ENCODE data around the gene PCDHGA8.
"Not testable (repeated sequence)": the region's sequence is repeated elsewhere in the genome, so short reads cannot be mapped to it uniquely, and the experiment has no call there.

The PCDHGA8 gene

DNA sequence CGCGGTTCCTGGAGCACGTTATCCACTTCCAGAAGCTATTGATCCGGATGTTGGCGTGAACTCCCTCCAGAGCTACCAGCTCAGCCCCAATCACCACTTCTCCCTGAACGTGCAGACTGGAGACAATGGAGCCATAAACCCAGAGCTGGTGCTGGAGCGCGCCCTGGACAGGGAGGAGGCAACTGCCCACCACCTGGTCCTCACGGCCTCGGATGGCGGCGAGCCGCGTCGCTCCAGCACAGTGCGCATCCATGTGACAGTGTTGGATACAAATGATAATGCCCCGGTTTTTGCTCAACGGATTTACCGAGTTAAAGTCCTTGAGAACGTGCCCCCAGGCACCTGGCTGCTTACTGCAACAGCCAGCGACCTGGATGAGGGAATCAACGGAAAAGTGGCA is 11.0 kb downstream of the PCDHGA8 start:
- DNase-seq (ENCODE audit: low spot score), result no peak

DNA sequence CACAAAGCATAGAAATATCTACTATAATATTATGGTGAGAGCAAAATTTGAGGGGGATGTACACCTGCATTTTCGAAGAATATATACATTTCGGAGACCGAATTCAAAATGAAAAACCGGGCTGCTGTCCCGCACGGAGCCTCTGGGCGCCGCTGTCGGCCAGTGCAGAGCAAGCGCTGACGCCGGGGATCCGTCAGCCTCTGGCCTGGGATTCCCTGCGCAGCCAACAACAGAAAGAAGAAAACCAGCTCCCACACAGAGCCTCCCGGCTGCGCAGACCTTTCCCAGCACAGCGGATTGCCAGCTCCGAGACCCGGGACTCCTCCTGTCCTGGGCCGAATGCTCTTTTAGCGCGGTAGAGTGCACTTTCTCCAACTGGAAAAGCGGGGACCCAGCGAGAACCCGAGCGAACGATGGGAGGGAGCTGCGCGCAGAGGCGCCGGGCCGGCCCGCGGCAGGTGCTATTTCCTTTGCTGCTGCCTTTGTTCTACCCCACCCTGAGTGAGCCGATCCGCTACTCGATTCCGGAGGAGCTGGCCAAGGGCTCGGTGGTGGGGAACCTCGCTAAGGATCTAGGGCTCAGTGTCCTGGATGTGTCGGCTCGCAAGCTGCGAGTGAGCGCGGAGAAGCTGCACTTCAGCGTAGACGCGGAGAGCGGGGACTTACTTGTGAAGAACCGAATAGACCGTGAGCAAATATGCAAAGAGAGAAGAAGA is 15.5 kb downstream of the PCDHGA8 start, which contains the start of gene PCDHGB6:
PCDHGB6 (plus strand) TSS at position 232 of the 716 bp plus-strand sequence; CDS start at position 414, 182 bp downstream.
- not testable (repeated sequence) for DNase-seq (ENCODE audit: low spot score)

DNA sequence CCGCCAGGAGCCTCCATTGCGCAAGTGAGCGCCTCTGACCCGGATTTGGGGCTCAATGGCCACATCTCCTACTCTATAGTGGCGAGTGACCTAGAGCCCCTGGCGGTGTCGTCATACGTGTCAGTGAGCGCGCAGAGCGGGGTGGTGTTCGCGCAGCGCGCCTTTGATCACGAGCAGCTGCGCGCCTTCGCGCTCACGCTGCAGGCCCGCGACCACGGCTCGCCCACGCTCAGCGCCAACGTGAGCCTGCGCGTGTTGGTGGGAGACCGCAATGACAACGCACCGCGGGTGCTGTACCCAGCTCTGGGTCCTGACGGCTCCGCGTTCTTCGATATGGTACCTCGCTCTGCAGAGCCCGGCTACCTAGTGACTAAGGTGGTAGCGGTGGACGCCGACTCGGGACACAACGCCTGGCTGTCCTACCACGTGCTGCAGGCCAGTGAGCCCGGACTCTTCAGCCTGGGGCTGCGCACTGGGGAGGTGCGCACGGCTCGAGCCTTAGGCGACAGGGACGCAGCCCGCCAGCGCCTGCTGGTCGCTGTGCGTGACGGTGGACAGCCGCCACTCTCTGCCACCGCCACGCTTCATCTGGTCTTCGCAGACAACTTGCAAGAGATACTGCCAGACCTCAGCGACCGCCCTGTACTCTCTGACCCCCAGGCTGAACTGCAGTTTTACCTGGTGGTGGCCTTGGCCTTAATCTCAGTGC is 17.3 kb downstream of the PCDHGA8 start:
- DNase-seq (ENCODE audit: low spot score), result no peak

DNA sequence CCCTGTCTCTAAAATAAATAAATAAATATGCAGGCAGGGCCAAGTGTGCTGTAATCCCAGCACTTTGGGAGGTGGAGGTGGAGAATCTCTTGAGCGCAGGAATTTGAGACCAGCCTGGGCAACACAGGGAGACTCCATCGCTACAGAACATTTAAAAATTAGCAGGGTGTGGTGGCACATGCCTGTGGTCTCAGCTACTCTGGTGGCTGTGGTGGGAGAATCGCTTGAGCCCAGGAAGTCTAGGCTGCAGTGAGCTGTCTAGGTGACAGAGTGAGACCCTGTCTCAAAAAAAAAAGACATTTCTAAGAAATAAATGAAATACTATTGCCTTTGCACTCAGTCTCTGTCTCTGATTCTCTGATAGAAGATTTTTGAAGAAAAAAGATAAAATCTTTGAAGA is 19.1 kb downstream of the PCDHGA8 start:
- DNase-seq (ENCODE audit: low spot score), result no peak

DNA sequence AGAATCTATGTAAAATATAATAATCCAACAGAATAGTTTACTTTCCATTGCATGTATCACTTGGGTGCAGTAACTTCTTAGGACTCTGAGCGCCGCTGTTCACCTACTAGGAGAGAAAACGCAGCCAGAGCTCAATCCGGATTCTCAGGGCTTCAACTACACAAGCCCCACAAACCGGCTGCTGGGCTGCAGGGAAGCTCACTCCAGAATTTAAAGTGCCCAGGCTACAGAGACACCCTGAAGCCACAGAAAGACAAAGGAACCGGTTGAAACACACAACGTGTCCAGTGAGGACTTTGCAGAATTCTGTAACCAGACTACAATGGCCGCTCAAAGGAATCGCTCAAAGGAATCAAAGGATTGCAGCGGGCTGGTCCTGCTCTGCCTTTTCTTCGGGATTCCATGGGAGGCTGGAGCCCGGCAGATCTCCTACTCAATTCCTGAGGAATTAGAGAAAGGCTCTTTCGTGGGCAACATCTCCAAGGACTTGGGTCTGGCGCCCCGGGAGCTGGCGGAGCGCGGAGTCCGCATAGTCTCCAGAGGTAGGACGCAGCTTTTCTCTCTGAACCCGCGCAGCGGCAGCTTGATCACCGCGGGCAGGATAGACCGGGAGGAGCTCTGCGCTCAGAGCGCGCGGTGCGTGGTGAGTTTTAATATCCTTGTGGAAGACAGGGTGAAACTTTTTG is 20.6 kb downstream of the PCDHGA8 start, which contains the start of gene PCDHGA10:
PCDHGA10 (plus strand) TSS at position 134 of the 686 bp plus-strand sequence; CDS start at position 323, 189 bp downstream.
- peak; percentile 12 for DNase-seq (ENCODE audit: low spot score)

DNA sequence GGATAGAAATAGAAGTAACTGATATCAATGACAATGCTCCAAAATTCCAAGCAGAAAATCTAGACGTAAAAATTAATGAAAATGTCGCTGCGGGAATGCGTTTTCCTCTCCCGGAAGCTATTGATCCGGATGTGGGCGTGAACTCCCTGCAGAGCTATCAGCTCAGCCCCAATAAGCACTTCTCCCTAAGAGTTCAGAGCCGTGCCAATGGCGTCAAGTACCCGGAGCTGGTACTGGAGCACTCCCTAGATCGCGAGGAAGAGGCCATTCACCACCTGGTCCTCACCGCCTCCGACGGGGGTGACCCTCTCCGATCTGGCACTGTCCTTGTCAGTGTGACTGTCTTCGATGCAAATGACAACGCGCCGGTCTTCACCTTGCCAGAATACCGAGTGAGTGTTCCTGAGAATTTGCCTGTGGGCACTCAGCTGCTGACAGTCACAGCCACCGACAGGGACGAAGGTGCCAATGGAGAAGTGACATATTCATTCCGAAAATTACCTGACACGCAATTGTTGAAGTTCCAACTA is 21.2 kb downstream of the PCDHGA8 start:
- DNase-seq (ENCODE audit: low spot score), result no peak

DNA sequence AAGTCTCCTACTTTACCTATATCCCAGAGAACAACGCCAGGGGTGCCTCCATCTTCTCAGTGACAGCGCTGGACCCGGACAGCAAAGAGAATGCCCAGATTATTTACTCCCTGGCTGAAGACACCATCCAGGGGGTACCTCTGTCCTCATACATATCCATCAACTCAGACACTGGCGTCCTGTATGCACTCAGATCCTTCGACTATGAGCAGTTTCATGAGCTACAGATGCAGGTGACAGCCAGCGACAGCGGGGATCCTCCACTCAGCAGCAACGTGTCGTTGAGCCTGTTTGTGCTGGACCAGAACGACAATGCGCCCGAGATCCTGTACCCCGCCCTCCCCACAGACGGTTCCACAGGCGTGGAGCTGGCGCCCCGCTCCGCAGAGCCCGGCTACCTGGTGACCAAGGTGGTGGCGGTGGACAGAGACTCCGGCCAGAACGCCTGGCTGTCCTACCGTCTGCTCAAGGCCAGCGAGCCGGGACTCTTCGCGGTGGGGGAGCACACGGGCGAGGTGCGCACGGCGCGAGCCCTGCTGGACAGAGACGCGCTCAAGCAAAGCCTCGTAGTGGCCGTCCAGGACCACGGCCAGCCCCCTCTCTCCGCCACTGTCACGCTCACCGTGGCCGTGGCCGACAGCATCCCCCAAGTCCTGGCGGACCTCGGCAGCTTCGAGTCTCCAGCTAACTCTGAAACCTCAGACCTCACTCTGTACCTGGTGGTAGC is 22.3 kb downstream of the PCDHGA8 start:
- not testable (repeated sequence) for DNase-seq (ENCODE audit: low spot score)

DNA sequence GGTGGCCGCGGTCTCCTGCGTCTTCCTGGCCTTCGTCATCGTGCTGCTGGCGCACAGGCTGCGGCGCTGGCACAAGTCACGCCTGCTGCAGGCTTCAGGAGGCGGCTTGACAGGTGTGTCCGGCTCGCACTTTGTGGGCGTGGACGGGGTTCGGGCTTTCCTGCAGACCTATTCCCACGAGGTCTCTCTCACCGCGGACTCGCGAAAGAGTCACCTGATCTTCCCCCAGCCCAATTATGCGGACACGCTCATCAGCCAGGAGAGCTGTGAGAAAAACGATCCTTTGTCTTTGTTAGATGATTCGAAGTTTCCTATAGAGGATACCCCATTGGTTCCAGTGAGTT is 22.8 kb downstream of the PCDHGA8 start:
- DNase-seq (ENCODE audit: low spot score), result not testable (repeated sequence)

DNA sequence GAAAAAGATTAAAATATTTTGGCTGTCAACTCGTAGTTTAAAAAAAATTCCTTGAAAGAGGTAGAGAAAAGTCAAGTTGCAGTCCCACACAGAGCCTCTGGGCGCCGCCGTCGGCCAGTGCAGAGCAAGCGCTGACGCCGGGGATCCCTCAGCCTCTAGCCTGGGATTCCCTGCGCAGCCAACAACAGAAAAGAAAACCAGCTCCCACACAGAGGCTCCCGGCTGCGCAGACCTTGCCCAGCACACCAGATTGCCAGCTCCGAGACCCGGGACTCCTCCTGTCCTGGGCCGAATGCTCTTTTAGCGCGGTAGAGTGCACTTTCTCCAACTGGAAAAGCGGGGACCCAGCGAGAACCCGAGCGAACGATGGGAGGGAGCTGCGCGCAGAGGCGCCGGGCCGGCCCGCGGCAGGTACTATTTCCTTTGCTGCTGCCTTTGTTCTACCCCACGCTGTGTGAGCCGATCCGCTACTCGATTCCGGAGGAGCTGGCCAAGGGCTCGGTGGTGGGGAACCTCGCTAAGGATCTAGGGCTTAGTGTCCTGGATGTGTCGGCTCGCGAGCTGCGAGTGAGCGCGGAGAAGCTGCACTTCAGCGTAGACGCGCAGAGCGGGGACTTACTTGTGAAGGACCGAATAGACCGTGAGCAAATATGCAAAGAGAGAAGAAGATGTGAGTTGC is 25.2 kb downstream of the PCDHGA8 start, which contains the start of gene PCDHGB7:
PCDHGB7 (plus strand) TSS at position 184 of the 679 bp plus-strand sequence; CDS start at position 367, 183 bp downstream.
- DNase-seq (ENCODE audit: low spot score), result peak; percentile 16

DNA sequence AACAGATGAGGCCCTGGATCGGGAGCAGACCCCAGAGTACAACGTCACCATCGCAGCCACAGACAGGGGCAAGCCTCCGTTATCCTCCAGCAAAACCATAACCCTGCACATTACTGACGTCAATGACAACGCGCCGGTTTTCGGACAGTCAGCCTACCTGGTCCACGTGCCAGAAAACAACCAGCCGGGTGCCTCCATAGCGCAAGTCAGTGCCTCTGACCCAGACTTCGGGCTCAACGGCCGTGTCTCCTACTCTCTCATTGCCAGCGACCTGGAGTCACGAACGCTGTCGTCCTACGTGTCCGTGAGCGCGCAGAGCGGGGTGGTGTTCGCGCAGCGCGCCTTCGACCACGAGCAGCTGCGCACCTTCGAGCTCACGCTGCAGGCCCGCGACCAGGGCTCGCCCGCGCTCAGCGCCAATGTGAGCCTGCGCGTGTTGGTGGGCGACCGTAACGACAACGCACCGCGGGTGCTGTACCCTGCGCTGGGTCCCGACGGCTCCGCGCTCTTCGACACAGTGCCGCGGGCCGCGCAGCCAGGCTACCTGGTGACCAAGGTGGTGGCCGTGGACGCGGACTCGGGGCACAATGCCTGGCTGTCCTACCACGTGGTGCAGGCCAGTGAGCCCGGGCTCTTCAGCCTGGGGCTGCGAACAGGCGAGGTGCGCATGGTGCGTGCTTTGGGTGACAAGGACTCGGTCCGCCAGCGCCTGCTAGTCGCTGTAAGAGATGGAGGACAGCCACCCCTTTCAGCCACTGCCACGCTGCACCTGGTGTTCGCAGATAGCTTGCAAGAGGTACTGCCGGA is 26.8 kb downstream of the PCDHGA8 start:
- no peak for DNase-seq (ENCODE audit: low spot score)

DNA sequence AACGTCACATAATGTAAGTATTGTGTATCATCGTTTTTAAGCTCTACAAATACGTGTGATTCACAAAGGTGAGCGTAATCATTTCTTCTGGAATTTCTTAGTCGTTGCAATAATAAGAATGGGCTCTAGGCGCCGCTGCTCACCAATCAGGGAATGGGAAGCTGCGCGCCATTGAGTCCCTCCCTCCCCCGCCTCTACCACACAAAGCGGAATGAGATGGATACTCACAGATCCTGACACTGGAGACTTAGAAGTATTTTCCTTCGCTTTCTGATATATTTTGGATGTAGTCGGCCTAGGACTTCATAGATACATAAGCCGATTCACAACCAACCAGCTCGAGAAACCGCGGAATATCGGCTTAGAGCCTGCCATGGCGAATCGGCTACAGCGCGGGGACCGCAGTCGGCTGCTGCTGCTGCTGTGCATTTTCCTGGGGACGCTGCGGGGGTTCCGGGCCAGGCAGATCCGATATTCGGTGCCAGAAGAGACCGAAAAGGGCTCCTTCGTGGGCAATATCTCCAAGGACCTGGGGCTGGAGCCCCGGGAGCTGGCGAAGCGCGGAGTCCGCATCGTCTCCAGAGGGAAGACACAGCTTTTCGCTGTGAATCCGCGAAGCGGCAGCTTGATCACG is 28.5 kb downstream of the PCDHGA8 start, which contains the start of gene PCDHGA11:
PCDHGA11 (plus strand) TSS at position 197 of the 634 bp plus-strand sequence; CDS start at position 374, 177 bp downstream.
- DNase-seq (ENCODE audit: low spot score), result no peak

DNA sequence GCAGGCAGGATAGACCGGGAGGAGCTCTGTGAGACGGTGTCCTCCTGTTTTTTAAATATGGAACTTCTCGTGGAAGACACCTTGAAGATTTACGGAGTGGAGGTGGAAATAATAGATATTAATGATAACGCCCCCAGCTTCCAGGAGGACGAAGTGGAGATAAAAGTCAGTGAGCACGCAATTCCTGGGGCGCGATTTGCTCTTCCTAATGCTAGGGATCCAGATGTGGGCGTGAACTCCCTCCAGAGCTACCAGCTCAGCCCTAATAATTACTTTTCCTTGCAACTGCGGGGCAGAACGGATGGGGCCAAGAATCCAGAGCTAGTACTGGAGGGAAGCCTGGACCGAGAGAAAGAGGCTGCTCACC is 29.0 kb downstream of the PCDHGA8 start:
- no peak for DNase-seq (ENCODE audit: low spot score)

DNA sequence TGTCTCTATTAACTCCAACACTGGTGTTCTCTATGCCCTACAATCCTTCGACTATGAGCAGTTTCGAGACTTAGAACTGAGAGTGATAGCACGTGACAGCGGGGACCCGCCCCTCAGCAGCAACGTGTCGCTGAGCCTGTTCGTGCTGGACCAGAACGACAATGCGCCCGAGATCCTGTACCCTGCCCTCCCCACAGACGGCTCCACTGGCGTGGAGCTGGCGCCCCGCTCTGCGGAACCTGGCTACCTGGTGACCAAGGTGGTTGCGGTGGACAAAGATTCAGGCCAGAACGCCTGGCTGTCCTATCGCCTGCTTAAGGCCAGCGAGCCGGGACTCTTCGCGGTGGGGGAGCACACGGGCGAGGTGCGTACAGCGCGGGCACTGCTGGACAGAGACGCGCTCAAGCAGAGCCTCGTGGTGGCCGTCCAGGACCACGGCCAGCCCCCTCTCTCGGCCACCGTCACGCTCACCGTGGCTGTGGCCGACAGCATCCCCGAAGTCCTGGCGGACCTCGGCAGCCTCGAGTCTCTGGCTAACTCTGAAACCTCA is 30.4 kb downstream of the PCDHGA8 start:
- DNase-seq (ENCODE audit: low spot score), result no peak

DNA sequence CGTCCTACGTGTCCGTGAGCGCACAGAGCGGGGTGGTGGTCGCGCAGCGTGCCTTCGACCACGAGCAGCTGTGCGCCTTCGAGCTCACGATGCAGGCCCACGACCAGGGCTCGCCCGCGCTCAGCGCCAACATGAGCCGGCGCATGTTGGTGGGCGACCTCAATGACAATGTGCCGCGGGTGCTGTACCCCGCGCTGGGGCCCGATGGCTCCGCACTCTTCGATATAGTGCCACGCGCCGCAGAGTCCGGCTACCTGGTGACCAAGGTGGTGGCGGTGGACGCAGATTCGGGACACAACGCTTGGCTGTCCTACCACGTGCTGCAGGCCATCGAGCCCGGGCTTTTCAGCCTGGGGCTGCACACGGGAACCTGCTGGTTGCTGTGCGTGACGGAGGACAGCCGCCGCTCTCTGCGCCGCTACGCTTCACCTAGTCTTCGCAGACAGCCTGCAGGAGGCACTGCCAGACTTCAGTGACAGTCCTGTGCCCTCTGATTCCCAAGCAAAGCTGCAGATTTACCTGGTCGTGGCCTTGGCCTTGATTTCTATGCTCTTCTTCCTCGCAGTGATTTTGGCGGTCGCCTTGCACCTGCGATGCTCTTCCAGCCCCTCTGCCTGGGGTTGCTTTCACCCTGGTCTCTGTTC is 35.5 kb downstream of the PCDHGA8 start:
- DNase-seq (ENCODE audit: low spot score), result no peak

DNA sequence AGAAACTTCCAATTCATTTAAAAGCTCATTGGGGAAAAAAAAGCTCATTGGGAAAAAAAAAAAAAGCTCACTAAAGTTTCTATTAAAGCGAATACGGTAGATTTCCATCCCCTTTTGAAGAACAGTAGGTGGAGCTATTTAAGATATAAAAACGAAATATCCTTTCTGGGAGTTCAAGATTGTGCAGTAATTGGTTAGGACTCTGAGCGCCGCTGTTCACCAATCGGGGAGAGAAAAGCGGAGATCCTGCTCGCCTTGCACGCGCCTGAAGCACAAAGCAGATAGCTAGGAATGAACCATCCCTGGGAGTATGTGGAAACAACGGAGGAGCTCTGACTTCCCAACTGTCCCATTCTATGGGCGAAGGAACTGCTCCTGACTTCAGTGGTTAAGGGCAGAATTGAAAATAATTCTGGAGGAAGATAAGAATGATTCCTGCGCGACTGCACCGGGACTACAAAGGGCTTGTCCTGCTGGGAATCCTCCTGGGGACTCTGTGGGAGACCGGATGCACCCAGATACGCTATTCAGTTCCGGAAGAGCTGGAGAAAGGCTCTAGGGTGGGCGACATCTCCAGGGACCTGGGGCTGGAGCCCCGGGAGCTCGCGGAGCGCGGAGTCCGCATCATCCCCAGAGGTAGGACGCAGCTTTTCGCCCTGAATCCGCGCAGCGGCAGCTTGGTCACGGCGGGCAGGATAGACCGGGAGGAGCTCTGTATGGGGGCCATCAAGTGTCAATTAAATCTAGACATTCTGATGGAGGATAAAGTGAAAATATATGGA is 38.1 kb downstream of the PCDHGA8 start, which contains the start of gene PCDHGA12:
PCDHGA12 (plus strand) TSS at position 176 of the 782 bp plus-strand sequence; CDS start at position 429, 253 bp downstream.
- peak; percentile 69 for DNase-seq (ENCODE audit: low spot score)

DNA sequence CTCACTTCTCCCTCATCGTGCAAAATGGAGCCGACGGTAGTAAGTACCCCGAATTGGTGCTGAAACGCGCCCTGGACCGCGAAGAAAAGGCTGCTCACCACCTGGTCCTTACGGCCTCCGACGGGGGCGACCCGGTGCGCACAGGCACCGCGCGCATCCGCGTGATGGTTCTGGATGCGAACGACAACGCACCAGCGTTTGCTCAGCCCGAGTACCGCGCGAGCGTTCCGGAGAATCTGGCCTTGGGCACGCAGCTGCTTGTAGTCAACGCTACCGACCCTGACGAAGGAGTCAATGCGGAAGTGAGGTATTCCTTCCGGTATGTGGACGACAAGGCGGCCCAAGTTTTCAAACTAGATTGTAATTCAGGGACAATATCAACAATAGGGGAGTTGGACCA is 38.9 kb downstream of the PCDHGA8 start:
- DNase-seq (ENCODE audit: low spot score), result no peak

DNA sequence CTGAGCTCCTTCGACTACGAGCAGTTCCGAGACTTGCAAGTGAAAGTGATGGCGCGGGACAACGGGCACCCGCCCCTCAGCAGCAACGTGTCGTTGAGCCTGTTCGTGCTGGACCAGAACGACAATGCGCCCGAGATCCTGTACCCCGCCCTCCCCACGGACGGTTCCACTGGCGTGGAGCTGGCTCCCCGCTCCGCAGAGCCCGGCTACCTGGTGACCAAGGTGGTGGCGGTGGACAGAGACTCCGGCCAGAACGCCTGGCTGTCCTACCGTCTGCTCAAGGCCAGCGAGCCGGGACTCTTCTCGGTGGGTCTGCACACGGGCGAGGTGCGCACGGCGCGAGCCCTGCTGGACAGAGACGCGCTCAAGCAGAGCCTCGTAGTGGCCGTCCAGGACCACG is 39.9 kb downstream of the PCDHGA8 start:
- not testable (repeated sequence) for DNase-seq (ENCODE audit: low spot score)

DNA sequence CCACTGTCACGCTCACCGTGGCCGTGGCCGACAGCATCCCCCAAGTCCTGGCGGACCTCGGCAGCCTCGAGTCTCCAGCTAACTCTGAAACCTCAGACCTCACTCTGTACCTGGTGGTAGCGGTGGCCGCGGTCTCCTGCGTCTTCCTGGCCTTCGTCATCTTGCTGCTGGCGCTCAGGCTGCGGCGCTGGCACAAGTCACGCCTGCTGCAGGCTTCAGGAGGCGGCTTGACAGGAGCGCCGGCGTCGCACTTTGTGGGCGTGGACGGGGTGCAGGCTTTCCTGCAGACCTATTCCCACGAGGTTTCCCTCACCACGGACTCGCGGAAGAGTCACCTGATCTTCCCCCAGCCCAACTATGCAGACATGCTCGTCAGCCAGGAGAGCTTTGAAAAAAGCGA is 40.3 kb downstream of the PCDHGA8 start:
- DNase-seq (ENCODE audit: low spot score), result not testable (repeated sequence)

Data from pons (tissue), 1 donor.